Ishikawa (cell line): ENCODE data around the gene NTRK3.

Source experiments
- CEBPB ChIP-seq: IDR thresholded peaks from 2 replicates; pipeline ENCODE4 v1.6.1; 2012
- CREB1 ChIP-seq: IDR thresholded peaks from 2 replicates; pipeline ENCODE4 v1.6.1; 2012; ENCODE audit warnings: low read depth
- EGR1 ChIP-seq: IDR thresholded peaks from 2 replicates; pipeline ENCODE4 v1.6.1; 2012
- EP300 ChIP-seq: IDR thresholded peaks from 2 replicates; pipeline ENCODE4 v1.6.1; 2012; ENCODE audit warnings: borderline replicate concordance
- FOXM1 ChIP-seq: IDR thresholded peaks from 2 replicates; pipeline ENCODE4 v1.6.1; 2012; ENCODE audit warnings: low read depth, borderline replicate concordance
- NFIC ChIP-seq: IDR thresholded peaks from 2 replicates; pipeline ENCODE4 v1.6.1; 2012
- RAD21 ChIP-seq: IDR thresholded peaks from 2 replicates; pipeline ENCODE4 v1.6.1; 2012; ENCODE audit warnings: low read depth
- TAF1 ChIP-seq: IDR thresholded peaks from 2 replicates; pipeline ENCODE4 v1.6.1; 2012; ENCODE audit warnings: low read depth, mild to moderate bottlenecking
- TCF12 ChIP-seq: IDR thresholded peaks from 2 replicates; pipeline ENCODE4 v1.6.1; 2012; ENCODE audit warnings: low read depth
- TEAD4 ChIP-seq: IDR thresholded peaks from 2 replicates; pipeline ENCODE4 v1.6.1; 2012
- USF1 ChIP-seq: IDR thresholded peaks from 2 replicates; pipeline ENCODE4 v1.6.1; 2012
- YY1 ChIP-seq: IDR thresholded peaks from 2 replicates; pipeline ENCODE4 v1.6.1; 2012; ENCODE audit warnings: low read depth
- ZBTB7A ChIP-seq: IDR thresholded peaks from 2 replicates; pipeline ENCODE4 v1.6.1; 2012; ENCODE audit warnings: low read depth
- TF ChIP-seq, protein P1 (sequence below): IDR thresholded peaks from 2 replicates; pipeline ENCODE4 v1.6.1; 2012
- TF ChIP-seq, protein P2 (sequence below): IDR thresholded peaks from 2 replicates; pipeline ENCODE4 v1.6.1; 2012; ENCODE audit warnings: low read depth, mild to moderate bottlenecking

The NTRK3 gene

GRCh38 chr15:87871258-87871681 lies 385.3 kb downstream of the NTRK3 start:
- TF ChIP-seq, protein P1, sequence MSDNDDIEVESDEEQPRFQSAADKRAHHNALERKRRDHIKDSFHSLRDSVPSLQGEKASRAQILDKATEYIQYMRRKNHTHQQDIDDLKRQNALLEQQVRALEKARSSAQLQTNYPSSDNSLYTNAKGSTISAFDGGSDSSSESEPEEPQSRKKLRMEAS = no peak
- no peak for TF ChIP-seq NFIC
- TF ChIP-seq, protein P2, sequence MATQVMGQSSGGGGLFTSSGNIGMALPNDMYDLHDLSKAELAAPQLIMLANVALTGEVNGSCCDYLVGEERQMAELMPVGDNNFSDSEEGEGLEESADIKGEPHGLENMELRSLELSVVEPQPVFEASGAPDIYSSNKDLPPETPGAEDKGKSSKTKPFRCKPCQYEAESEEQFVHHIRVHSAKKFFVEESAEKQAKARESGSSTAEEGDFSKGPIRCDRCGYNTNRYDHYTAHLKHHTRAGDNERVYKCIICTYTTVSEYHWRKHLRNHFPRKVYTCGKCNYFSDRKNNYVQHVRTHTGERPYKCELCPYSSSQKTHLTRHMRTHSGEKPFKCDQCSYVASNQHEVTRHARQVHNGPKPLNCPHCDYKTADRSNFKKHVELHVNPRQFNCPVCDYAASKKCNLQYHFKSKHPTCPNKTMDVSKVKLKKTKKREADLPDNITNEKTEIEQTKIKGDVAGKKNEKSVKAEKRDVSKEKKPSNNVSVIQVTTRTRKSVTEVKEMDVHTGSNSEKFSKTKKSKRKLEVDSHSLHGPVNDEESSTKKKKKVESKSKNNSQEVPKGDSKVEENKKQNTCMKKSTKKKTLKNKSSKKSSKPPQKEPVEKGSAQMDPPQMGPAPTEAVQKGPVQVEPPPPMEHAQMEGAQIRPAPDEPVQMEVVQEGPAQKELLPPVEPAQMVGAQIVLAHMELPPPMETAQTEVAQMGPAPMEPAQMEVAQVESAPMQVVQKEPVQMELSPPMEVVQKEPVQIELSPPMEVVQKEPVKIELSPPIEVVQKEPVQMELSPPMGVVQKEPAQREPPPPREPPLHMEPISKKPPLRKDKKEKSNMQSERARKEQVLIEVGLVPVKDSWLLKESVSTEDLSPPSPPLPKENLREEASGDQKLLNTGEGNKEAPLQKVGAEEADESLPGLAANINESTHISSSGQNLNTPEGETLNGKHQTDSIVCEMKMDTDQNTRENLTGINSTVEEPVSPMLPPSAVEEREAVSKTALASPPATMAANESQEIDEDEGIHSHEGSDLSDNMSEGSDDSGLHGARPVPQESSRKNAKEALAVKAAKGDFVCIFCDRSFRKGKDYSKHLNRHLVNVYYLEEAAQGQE = no peak
- no peak for TF ChIP-seq RAD21
- no peak for TF ChIP-seq USF1
- no peak for TF ChIP-seq TEAD4
- TF ChIP-seq CEBPB = no peak
- no peak for TF ChIP-seq TCF12
- no peak for TF ChIP-seq ZBTB7A
- no peak for TF ChIP-seq TAF1
- no peak for TF ChIP-seq EGR1
- no peak for TF ChIP-seq CREB1
- TF ChIP-seq EP300 = no peak
- no peak for TF ChIP-seq FOXM1

DNA sequence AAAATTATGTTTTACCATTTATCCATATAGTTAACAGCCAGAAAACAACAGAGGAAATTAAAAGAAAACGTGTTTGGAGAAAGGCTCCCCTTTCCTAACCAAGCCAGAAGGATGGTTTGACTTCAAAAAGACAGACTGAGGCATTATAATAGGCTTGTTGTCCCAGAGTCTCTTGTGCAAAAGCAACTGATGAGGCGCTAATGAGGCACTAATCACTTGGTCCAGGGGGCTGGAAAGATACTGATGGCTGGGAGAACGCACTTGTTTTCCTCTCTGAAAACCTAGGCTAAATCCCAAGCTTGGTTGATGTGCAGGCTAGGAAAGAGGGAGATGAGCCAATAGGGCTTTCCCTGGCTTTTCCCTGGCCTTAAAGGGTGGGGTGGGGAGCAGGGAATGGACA lies 389.6 kb downstream of the NTRK3 start:
- no peak for TF ChIP-seq ZBTB7A
- TF ChIP-seq TEAD4 = no peak
- TF ChIP-seq USF1 = no peak
- TF ChIP-seq EGR1 = no peak
- TF ChIP-seq CEBPB = no peak
- TF ChIP-seq NFIC = no peak
- TF ChIP-seq, protein P2 = no peak
- no peak for TF ChIP-seq TCF12
- no peak for TF ChIP-seq FOXM1
- TF ChIP-seq, protein P1 = no peak
- TF ChIP-seq YY1 = no peak
- no peak for TF ChIP-seq EP300
- TF ChIP-seq TAF1 = no peak
- TF ChIP-seq CREB1 = no peak
- no peak for TF ChIP-seq RAD21

DNA sequence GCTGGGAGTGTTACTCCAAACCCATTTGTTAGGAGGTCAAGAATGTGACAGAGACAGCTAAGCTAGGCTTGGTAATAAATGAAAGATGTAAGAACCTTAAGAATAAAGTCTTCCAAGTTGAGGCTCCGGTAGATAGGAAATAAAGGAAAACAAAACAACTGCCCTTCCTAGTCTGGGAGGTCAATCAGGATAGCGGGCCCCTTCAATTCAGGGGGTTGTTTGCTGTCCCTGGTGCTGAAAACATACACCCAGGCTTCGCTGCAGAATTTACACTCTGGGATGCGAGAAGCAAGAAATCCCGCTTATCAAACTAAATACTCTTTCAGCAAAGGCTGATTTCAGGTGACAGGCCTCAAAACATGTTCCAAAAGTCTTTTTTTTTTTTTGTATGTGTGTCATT lies 393.4 kb downstream of the NTRK3 start:
- TF ChIP-seq, protein P2 = peak; percentile 85
- TF ChIP-seq, protein P1 = no peak

DNA sequence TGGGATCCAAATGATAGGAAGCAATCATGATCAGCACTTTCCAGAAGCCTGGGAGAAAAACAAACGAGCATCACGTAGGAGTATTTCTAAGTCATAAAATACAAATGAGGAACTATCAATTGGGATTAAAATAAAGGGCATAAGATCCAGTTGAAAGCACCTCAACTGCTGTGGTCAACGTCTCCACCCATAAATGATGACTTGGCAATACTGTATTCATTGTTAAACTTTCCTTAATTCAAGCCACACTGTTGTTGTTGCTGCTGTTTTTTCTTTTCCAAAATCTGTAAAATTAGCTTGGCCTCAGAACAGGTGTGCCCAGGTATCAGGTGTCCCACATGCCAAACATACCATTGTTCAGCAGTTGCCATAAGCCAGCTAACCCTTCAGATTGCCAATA lies 395.8 kb downstream of the NTRK3 start:
- TF ChIP-seq EP300 (no peak), YY1 (no peak), ZBTB7A (no peak), CEBPB (no peak), RAD21 (no peak), CREB1 (no peak)
- TF ChIP-seq, protein P2 = no peak
- TF ChIP-seq, protein P1 = no peak
